ENCODE measurements around the gene TMEM179B.

The TMEM179B gene

GRCh38 chr11:62830904-62831519, 43.8 kb downstream of the TMEM179B start:
- TF ChIP-seq CTCF (conservative IDR thresholded peaks at IDR 0.05), result no peak
- H3K27ac ChIP-seq, result peak overlapping the region; percentile 79

- TF ChIP-seq CTCF (conservative IDR thresholded peaks at IDR 0.05), result no peak
- H3K27ac ChIP-seq, result peak within 1 kb of the TSS; percentile 79
Observed at GRCh38 chr11:62831520-62832335, 44.5 kb downstream of the TMEM179B start, which contains the start of gene STX5. TSS of gene STX5 (minus strand) at chr11:62832051. CDS start at chr11:62831243, 808 bp downstream.

GRCh38 chr11:62832336-62833234, 45.4 kb downstream of the TMEM179B start, which contains the start of gene TEX54:
TSS of gene TEX54 (minus strand) at chr11:62832841.
- H3K27ac ChIP-seq, result peak within 1 kb of the TSS; percentile 79
- TF ChIP-seq CTCF (conservative IDR thresholded peaks at IDR 0.05), result no peak

- no peak overlapping the region; the same call in 1 of the 2 replicates for H3K27ac ChIP-seq
- no peak for TF ChIP-seq CTCF (conservative IDR thresholded peaks at IDR 0.05)
Observed at GRCh38 chr11:62835336-62835735, 48.1 kb downstream of the TMEM179B start.

- H3K27ac ChIP-seq, result peak within 1 kb of the TSS; percentile 99
- TF ChIP-seq CTCF (conservative IDR thresholded peaks at IDR 0.05), result no peak
Observed at GRCh38 chr11:62839050-62839945, 52.1 kb downstream of the TMEM179B start, which contains the start of gene WDR74. TSS of gene WDR74 (minus strand) at chr11:62839590. CDS start at chr11:62839570, 20 bp downstream.

Measured in VCaP (cell line).